H9 (cell line): Measurements from ENCODE around the gene PNMT. TPM values are rescaled to one million over a fixed set of nuclear protein-coding genes. Genes with fewer than 3 reads are reported as not detected.

Experiments used
- DNase-seq: peaks from one replicate; pipeline ENCODE4 v3.0.0-alpha.2; 2017
- H2AFZ ChIP-seq: one replicate; pipeline ENCODE4 v1.6.1; 2013; ENCODE audit warnings: mild to moderate bottlenecking, low read length, control low read depth, moderate library complexity
- H2AK5ac ChIP-seq: 2 replicates; pipeline ENCODE4 v1.6.1; 2013; ENCODE audit warnings: low read length, control low read depth, mixed read lengths; ENCODE audit not compliant: insufficient read length
- H2BK120ac ChIP-seq: one replicate; pipeline ENCODE4 v1.6.1; 2013; ENCODE audit warnings: low read depth, mild to moderate bottlenecking, low read length, control low read depth, inconsistent platforms; ENCODE audit not compliant: poor library complexity, severe bottlenecking
- H2BK12ac ChIP-seq: 2 replicates; pipeline ENCODE4 v1.6.1; 2013; ENCODE audit warnings: low read length, control low read depth, mixed read lengths, low read depth; ENCODE audit not compliant: insufficient read length
- H2BK15ac ChIP-seq: 2 replicates; pipeline ENCODE4 v1.6.1; 2013; ENCODE audit warnings: low read depth, low read length, control low read depth
- H2BK20ac ChIP-seq: one replicate; pipeline ENCODE4 v1.6.1; 2013; ENCODE audit warnings: low read depth, mild to moderate bottlenecking, low read length, control low read depth, inconsistent platforms; ENCODE audit not compliant: poor library complexity, severe bottlenecking
- H2BK5ac ChIP-seq: 2 replicates; pipeline ENCODE4 v1.6.1; 2013; ENCODE audit warnings: low read length, control low read depth, mixed read lengths; ENCODE audit not compliant: insufficient read length
- H3K14ac ChIP-seq: 2 replicates; pipeline ENCODE4 v1.6.1; 2013; ENCODE audit warnings: low read length, control low read depth; ENCODE audit not compliant: insufficient read depth
- H3K18ac ChIP-seq: 2 replicates; pipeline ENCODE4 v1.6.1; 2013; ENCODE audit warnings: low read depth, mild to moderate bottlenecking, mixed read lengths, low read length, control low read depth; ENCODE audit not compliant: insufficient read length
- H3K23ac ChIP-seq: 2 replicates; pipeline ENCODE4 v1.6.1; 2013; ENCODE audit warnings: low read length, control low read depth, mixed read lengths, low read depth; ENCODE audit not compliant: insufficient read length
- H3K23me2 ChIP-seq: 2 replicates; pipeline ENCODE4 v1.6.1; 2013; ENCODE audit warnings: low read depth, mild to moderate bottlenecking, mixed read lengths, low read length, control low read depth; ENCODE audit not compliant: insufficient read length, poor library complexity, severe bottlenecking
- H3K27ac ChIP-seq: 2 replicates; pipeline ENCODE4 v1.5.1; 2013; ENCODE audit warnings: low read length, control low read depth, mixed read lengths, low read depth; ENCODE audit not compliant: insufficient read length
- H3K27me3 ChIP-seq: 2 replicates; pipeline ENCODE4 v1.6.1; 2013; ENCODE audit warnings: low read length, control low read depth, inconsistent platforms; ENCODE audit not compliant: insufficient read depth
- H3K4ac ChIP-seq: 2 replicates; pipeline ENCODE4 v1.6.1; 2013; ENCODE audit warnings: low read depth, mild to moderate bottlenecking, control low read depth, inconsistent platforms, low read length, moderate library complexity
- H3K4me1 ChIP-seq: 2 replicates; pipeline ENCODE4 v1.6.1; 2013; ENCODE audit warnings: low read length, control low read depth, inconsistent platforms; ENCODE audit not compliant: insufficient read depth
- H3K4me2 ChIP-seq: 2 replicates; pipeline ENCODE4 v1.6.1; 2013; ENCODE audit warnings: low read length, control low read depth, mixed read lengths; ENCODE audit not compliant: insufficient read length, insufficient read depth
- H3K56ac ChIP-seq: 2 replicates; pipeline ENCODE4 v1.6.1; 2013; ENCODE audit warnings: low read depth, mild to moderate bottlenecking, mixed read lengths, low read length, control low read depth; ENCODE audit not compliant: insufficient read length
- H3K79me1 ChIP-seq: 2 replicates; pipeline ENCODE4 v1.6.1; 2013; ENCODE audit warnings: low read depth, mild to moderate bottlenecking, moderate library complexity, low read length, control low read depth, inconsistent platforms; ENCODE audit not compliant: insufficient read depth, poor library complexity, severe bottlenecking
- H3K79me2 ChIP-seq: 2 replicates; pipeline ENCODE4 v1.6.1; 2013; ENCODE audit warnings: low read length, control low read depth, inconsistent platforms; ENCODE audit not compliant: insufficient read depth
- H3K9ac ChIP-seq: 2 replicates; pipeline ENCODE4 v1.6.1; 2013; ENCODE audit warnings: low read length, control low read depth, mixed read lengths; ENCODE audit not compliant: insufficient read length; ENCODE audit errors: extremely low read depth
- H3K9me3 ChIP-seq: one replicate; pipeline ENCODE4 v1.6.1; 2013; ENCODE audit warnings: low read depth, low read length, inconsistent platforms; ENCODE audit not compliant: control insufficient read depth
- H3T11ph ChIP-seq: one replicate; pipeline ENCODE4 v1.6.1; 2013; ENCODE audit warnings: mild to moderate bottlenecking, low read length, control low read depth, inconsistent platforms
- H4K20me1 ChIP-seq: one replicate; pipeline ENCODE4 v1.6.1; 2013; ENCODE audit not compliant: control insufficient read depth, insufficient read length, insufficient read depth
- H4K5ac ChIP-seq: 2 replicates; pipeline ENCODE4 v1.6.1; 2013; ENCODE audit warnings: low read depth, mild to moderate bottlenecking, mixed read lengths, low read length, control low read depth; ENCODE audit not compliant: insufficient read length
- H4K8ac ChIP-seq: replicated peaks from 2 replicates; pipeline ENCODE4 v1.6.1; 2013; ENCODE audit warnings: low read length, control low read depth, mixed read lengths, low read depth; ENCODE audit not compliant: insufficient read length
- H4K91ac ChIP-seq: 2 replicates; pipeline ENCODE4 v1.6.1; 2013; ENCODE audit warnings: low read depth, mild to moderate bottlenecking, moderate library complexity, mixed read lengths, low read length, control low read depth; ENCODE audit not compliant: insufficient read length
- H3K27ac Mint-ChIP-seq, 3 experiments: 2 replicates in 2 of 3; 3 replicates in 1 of 3; pipeline ENCODE4 v1.8.0; 2020 to 2021; ENCODE audit warnings: mixed read lengths in 3 of 3, mild to moderate bottlenecking in 1 of 3, moderate library complexity in 1 of 3
- H3K27me3 Mint-ChIP-seq: 2 replicates; pipeline ENCODE4 v1.8.0; 2021; ENCODE audit warnings: low read depth, mild to moderate bottlenecking, moderate library complexity, mixed read lengths
- H3K36me3 Mint-ChIP-seq, 3 experiments: 2 replicates in 2 of 3; 3 replicates in 1 of 3; pipeline ENCODE4 v1.8.0; 2020 to 2021; ENCODE audit warnings: low read depth in 3 of 3, mixed read lengths in 3 of 3; ENCODE audit not compliant: insufficient read depth in 1 of 3
- H3K4me1 Mint-ChIP-seq, 2 experiments: 2 replicates each; pipeline ENCODE4 v1.8.0; 2020; ENCODE audit warnings: mixed read lengths in 2 of 2
- H3K4me3 Mint-ChIP-seq, 2 experiments: 2 replicates in 1 of 2; 3 replicates in 1 of 2; pipeline ENCODE4 v1.8.0; 2020 to 2021; ENCODE audit warnings: mild to moderate bottlenecking in 2 of 2, mixed read lengths in 2 of 2, moderate library complexity in 1 of 2
- H3K9me3 Mint-ChIP-seq, 2 experiments: 2 replicates in 1 of 2; 3 replicates in 1 of 2; pipeline ENCODE4 v1.8.0; 2020; ENCODE audit warnings: mild to moderate bottlenecking in 2 of 2, mixed read lengths in 2 of 2, moderate library complexity in 1 of 2
- CTCF ChIP-seq: fragments of 200-600 bp; sonication (generic); conservative IDR thresholded peaks from 3 replicates; pipeline ENCODE4 v1.8.0; 2021; ENCODE audit warnings: antibody characterized with exemption, mild to moderate bottlenecking
- WGBS: extraction: QIAGEN DNeasy Blood & Tissue Kit; methylation state at CpG from one replicate; pipeline ENCODE4 v1.1.7; 2013; ENCODE audit warnings: missing lambda C conversion rate, low lambda C conversion rate, mixed read lengths; ENCODE audit not compliant: insufficient read length; ENCODE audit errors: extremely low coverage; 5-methylcytosine and 5-hydroxymethylcytosine counted together
- total RNA-seq: library from RNA; stranded (reverse); gene quantifications from 2 replicates; pipeline ENCODE4 v1.2.1, GENCODE V29; 2021

PNMT gene
- total RNA-seq, 1 experiment from 2014 or later = 2.1 TPM

- no peak overlapping the region for H3K4me2 ChIP-seq
- Mint-ChIP-seq H3K27me3 (no peaks in the 10 kb centered on the region), H3K4me3 (no peak overlapping the region; a peak in 1 of 5 replicates), H3K27ac (peak overlapping the region in 2 of 3 experiments; percentile 61 to 90; a peak in 2 of 7 replicates), H3K4me1 (peaks cover 31 to 65% of the 10 kb centered on the region in 2 experiments), H3K9me3 (no peaks in the 10 kb centered on the region), H3K36me3 (peaks cover 0 to 22% (median 4%) of the 10 kb centered on the region in 3 experiments; a peak in 6 of 7 replicates)
- no peak overlapping the region for H3K9ac ChIP-seq
- H3K56ac ChIP-seq = no peak overlapping the region
- no peak for DNase-seq
- no peaks in the 10 kb centered on the region for H4K20me1 ChIP-seq
- H3K79me1 ChIP-seq = no peaks in the 10 kb centered on the region
- H3K18ac ChIP-seq = no peak overlapping the region
- H3K79me2 ChIP-seq = no peaks in the 10 kb centered on the region
- H3K27me3 ChIP-seq = no peaks in the 10 kb centered on the region
- no peak overlapping the region for H2BK12ac ChIP-seq
- H3K9me3 ChIP-seq = no peaks in the 10 kb centered on the region
- no peak overlapping the region for H2BK5ac ChIP-seq
- H2BK15ac ChIP-seq = no peak overlapping the region
- H3K23me2 ChIP-seq = no peaks in the 10 kb centered on the region
- H3K14ac ChIP-seq = no peak overlapping the region
- no peak overlapping the region for H3K27ac ChIP-seq
- H2AFZ ChIP-seq = no peak overlapping the region
- H2AK5ac ChIP-seq = no peak overlapping the region
- H4K8ac ChIP-seq = no peak overlapping the region
- no peak overlapping the region for H2BK120ac ChIP-seq
- no peak overlapping the region for H3K23ac ChIP-seq
- no peak overlapping the region for H4K5ac ChIP-seq
- no peak overlapping the region for H2BK20ac ChIP-seq
- no peak overlapping the region for H4K91ac ChIP-seq
- H3T11ph ChIP-seq = no peak overlapping the region
- no CpG with 5 or more reads among the region's 12 CpGs for WGBS
- peaks cover 9% of the 10 kb centered on the region; the same call in 1 of the 2 replicates for H3K4me1 ChIP-seq
- TF ChIP-seq CTCF = no peak
- no peak overlapping the region for H3K4ac ChIP-seq
Measured at GRCh38 chr17:39653316-39653661, 15.0 kb upstream of the PNMT start.
